PC-3 (cell line): ENCODE results near the gene ORC6.

Source experiments
- EZH2 ChIP-seq: fragments of 300-600 bp; sonication (generic); IDR thresholded peaks from one replicate; pipeline ENCODE4 v1.6.1; 2017; ENCODE audit warnings: antibody characterized with exemption, mild to moderate bottlenecking, low read length; ENCODE audit not compliant: unreplicated experiment
- EZH2phosphoT487 ChIP-seq: fragments of 300-600 bp; sonication (generic); IDR thresholded peaks from 2 replicates; pipeline ENCODE4 v1.6.1; 2018; ENCODE audit warnings: mild to moderate bottlenecking, antibody characterized with exemption, low read length, borderline replicate concordance
- TF ChIP-seq, protein P1 (sequence below): fragments of 300-600 bp; sonication (generic); conservative IDR thresholded peaks from 2 replicates; pipeline ENCODE4 v1.5.1; 2017; ENCODE audit warnings: antibody characterized with exemption, low read depth, mild to moderate bottlenecking, low read length

DNA sequence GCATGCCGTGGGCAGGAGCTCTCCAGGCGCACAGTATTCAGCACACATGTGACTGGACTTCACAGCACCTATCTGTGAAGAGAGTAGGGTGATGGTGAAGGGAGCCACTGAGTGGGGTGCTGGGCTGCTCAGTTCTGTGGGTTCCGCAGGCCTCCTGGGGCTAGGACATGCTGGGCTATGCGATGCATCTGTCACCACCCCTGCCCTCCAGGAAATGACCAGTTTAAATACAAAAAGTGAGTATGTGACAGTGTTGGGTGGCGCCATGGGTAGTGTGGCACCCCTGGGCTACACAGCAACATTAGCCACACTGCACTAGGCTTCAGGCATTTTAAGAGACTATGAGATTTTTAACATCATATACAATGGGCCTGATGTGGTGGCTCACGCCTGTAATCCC is 30.1 kb downstream of the ORC6 start:
- TF ChIP-seq, protein P1, sequence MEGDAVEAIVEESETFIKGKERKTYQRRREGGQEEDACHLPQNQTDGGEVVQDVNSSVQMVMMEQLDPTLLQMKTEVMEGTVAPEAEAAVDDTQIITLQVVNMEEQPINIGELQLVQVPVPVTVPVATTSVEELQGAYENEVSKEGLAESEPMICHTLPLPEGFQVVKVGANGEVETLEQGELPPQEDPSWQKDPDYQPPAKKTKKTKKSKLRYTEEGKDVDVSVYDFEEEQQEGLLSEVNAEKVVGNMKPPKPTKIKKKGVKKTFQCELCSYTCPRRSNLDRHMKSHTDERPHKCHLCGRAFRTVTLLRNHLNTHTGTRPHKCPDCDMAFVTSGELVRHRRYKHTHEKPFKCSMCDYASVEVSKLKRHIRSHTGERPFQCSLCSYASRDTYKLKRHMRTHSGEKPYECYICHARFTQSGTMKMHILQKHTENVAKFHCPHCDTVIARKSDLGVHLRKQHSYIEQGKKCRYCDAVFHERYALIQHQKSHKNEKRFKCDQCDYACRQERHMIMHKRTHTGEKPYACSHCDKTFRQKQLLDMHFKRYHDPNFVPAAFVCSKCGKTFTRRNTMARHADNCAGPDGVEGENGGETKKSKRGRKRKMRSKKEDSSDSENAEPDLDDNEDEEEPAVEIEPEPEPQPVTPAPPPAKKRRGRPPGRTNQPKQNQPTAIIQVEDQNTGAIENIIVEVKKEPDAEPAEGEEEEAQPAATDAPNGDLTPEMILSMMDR = no peak
- TF ChIP-seq EZH2 = no peak
- no peak for TF ChIP-seq EZH2phosphoT487
